ENCODE data around the gene DLX4.
A peak's percentile ranks its signal among the peaks of the same experiment; 100 is the strongest.

Gene DLX4, protein sequence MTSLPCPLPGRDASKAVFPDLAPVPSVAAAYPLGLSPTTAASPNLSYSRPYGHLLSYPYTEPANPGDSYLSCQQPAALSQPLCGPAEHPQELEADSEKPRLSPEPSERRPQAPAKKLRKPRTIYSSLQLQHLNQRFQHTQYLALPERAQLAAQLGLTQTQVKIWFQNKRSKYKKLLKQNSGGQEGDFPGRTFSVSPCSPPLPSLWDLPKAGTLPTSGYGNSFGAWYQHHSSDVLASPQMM

GRCh38 chr17:49969134-49969759, at the start of gene DLX4:
Gene DLX4, plus strand, starts transcription at chr17:49969190. Its CDS starts 279 bp downstream, at chr17:49969469.
- no peak for DNase-seq

DNA sequence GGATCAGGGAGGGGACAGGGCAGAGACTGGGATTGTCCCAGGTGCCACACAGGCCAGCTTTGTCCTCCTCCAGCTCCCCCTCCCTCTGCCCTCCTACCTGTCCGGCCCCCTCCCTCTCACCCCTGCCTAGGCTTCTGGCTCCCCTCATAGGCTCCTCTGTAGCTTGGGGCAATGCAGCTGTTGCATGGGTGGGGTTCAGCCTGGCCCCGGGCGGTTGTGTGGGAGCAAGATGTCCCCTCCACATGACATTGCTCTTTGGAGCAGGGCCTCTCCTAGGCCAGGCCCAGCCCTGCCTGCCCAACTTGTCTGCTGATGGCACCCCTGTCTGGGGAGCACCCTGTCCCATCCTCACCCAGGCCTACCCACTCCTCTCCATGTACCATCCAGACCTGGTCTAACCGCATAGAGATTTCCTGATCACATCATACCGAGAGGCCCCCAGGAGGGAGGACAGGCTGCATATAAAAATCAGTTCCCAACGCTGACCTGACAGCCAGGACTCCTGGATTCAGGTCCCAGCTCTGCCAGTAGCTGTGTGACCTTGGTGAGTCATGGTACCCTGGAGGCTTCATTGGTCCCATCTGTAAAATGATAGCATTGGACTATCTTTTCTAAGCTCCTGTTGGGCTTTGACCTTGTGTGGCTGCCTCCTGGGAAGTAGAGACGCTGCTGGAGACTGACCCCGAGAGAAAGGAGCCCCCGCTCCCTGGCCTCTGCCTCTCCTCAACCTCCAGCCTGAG, 48.8 kb upstream of the DLX4 start:
- no peak for DNase-seq

DNA sequence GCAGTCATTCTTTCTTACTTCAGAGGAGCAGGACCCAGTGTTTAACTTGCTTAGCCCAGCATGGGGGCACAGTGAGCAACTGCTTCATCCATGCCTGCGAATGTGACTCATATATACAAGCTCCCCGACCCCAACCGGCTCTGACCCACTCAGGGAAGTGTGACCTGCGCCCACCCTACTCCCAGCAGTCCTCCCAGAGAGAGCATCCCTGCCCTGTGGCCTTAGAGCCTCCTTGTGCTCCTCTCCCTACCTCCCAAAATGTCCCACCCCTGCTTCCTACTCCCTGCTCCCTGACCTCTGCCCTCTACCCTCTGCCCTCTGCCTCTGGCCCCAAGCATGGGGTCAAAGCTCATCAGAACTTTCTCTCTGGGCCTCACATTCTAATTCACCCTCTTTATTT, 46.9 kb upstream of the DLX4 start:
- DNase-seq, result no peak

GRCh38 chr17:49924116-49924515, 44.9 kb upstream of the DLX4 start:
- no peak for DNase-seq

DNA sequence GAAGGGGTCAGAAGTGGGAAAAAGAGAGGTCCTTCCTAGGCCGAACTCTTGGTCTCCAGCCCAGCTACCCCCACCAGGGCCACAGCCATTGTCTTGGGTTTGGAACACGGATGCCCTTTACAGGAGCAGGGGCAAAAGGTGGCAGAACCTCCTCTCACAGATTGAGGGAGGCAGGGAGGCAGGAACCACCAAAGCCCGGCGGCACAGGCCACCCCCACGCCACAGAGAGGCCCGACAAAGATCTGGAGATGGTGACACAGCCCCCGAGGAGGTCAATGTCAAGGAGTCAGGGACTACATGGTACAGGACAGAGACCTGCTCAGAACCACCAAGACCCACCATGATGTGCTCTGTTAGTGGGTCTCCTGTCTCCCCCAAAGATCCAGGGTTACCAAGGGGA, 44.4 kb upstream of the DLX4 start:
- DNase-seq, result no peak

DNA sequence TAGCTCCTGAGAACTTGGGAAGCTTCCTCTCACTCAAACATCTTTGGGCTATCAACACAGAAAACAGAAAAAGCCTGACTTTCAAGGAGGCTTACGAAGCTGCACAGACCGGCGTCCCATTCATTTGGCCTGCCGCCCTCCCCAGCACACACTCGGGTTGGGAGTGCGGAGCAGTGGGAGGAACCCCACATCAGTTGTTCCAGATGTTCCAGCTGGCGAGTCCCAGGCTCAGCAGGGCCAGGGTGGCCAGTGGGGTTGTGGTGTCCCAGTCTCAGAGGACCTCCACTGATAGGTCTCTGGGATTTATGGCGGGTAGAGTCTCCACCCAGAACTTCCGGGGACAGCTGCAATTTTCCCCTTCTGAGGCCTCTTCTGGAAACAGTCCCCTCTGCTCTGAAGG, 43.1 kb upstream of the DLX4 start:
- DNase-seq, result no peak

DNA sequence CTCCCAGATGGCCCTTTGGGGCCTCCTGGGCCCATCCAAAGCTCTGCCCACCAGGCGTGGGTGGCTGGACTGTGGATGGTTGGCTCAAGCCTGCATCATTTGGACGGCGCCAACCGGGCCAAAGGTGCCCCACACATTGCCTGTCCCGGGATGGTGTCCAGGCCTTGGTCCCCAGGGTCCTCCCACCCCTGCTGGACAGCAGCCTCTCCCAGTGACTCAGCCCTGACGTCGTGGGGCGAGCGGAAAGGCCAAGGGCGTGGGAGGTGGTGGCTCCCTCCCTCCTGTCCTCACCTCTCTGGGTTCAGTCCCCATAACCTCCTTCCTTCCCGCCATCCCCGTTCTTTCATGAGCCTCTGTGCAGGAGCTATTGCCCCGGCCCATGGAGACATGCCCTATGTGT, 42.1 kb upstream of the DLX4 start:
- DNase-seq, result no peak

GRCh38 chr17:49928126-49928800, 40.7 kb upstream of the DLX4 start:
- DNase-seq, result peak; percentile 8

DNA sequence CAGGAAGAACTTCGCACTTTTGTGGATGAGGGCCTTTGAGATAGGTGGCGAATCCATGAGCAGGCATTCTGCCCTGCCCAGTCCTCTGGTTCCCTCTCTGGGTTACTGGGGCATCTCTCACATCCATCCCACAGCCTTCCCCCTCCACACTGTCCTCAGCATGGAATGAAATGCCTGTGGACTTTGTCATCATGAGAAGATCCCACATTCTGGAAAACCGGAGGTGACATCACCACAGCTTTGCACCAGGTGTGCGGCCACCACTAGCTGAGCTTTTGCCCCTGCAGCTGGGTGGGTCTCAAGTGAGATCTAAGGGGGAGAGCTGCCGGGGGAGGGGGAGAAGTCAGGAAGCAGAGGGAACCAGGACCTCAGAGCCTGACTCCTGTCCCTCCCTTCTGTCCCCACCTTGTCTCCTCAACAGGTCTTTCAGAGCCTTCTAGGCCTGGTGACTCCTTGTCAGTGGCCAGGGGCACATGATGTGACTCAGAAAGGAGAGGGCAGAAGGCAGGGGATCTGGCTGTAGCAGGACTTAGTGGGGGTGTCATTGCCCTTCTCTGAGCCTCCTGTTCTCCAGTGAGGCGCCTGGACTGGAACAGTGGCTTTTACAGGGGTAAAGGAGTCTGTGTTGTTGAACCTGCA, 40.0 kb upstream of the DLX4 start:
- DNase-seq, result peak; percentile 65

DNA sequence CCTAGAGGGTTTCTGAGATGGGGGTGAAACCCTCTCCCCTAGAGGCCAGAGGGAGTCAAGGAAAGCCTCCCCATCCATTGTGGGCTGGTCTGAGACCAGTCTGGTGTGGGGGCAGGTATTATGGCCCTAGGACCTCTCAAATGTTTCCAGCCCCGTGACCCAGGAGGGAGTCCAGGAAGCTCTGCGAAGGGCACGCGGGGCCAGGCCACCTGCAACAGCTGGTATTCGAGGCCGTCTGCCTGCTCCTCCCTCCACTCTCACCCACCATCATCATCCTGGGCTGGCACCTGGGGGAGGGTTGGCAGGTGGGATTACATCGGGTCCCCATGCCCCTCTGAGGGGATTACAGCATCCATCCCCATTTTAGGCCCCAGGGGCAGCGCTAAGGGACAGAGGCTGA, 38.1 kb upstream of the DLX4 start:
- DNase-seq, result no peak

- no peak for DNase-seq
Measured at GRCh38 chr17:49931416-49932137, 37.4 kb upstream of the DLX4 start.

- DNase-seq, result no peak
Measured at GRCh38 chr17:49932138-49932723, 36.8 kb upstream of the DLX4 start.

DNA sequence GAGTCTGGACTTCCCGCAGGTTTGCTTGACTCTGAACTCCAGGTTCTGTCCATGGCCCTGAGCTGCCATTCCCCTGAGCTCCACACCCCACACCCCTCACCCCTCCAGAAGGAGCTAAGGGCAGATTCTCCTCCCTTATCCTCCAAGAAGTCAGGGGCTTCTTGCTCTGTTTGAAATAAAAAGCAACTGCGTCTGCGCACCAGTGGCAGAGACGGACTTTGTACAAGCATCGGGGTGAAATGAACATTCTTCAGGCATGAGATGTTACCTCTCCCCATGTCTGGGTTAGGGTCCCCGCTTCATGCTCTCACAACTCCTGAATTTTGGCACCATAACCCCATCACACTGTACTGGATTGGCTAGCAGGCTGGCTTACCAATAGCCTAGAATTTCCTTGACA, 36.1 kb upstream of the DLX4 start:
- no peak for DNase-seq

GRCh38 chr17:49935526-49936210, 33.3 kb upstream of the DLX4 start:
- no peak for DNase-seq

- no peak for DNase-seq
Measured at GRCh38 chr17:49936386-49936785, 32.6 kb upstream of the DLX4 start.

GRCh38 chr17:49939318-49939717, 29.7 kb upstream of the DLX4 start:
- no peak for DNase-seq

GRCh38 chr17:49941427-49941826, 27.6 kb upstream of the DLX4 start:
- no peak for DNase-seq

DNA sequence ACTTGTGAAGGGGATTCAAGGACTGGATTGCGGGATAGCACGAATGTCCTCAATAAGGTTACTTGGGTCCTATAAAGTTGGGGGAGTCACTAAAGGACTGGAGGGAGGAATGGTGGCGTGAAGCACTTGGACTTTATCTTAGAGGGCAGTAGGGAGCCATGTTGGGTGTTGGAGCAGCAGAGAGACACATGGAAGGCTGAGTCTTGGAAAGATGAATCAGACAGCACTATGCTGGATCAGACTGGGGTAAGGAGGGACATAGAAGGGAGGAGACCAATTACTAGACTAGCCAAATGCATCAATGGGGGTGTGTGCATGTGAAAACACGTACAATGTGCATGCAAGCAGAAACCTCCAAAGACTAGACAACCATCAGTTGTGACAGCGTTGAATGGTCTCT, 26.0 kb upstream of the DLX4 start:
- DNase-seq, result no peak

GRCh38 chr17:49944273-49944870, 24.6 kb upstream of the DLX4 start:
- DNase-seq, result no peak

DNA sequence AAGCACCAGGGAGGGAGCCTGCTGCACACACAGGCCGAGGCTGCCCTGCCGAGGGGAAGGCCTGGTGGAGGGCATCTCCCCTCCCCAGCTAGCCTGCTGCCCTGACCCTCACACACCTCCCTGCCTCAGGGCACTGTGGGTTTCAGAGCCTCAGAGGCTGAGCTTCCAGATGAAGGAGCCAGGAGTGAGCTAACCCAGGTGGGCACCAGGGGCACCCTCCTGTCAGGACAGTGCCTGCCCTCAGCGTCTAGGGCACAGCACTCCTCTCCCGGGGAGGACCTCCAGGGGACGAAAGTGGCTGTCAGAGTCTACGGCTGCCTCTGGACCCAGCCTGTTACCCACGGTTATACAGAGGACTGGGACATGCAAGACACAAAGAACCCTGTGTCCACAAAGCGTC, 22.8 kb upstream of the DLX4 start:
- no peak for DNase-seq

DNA sequence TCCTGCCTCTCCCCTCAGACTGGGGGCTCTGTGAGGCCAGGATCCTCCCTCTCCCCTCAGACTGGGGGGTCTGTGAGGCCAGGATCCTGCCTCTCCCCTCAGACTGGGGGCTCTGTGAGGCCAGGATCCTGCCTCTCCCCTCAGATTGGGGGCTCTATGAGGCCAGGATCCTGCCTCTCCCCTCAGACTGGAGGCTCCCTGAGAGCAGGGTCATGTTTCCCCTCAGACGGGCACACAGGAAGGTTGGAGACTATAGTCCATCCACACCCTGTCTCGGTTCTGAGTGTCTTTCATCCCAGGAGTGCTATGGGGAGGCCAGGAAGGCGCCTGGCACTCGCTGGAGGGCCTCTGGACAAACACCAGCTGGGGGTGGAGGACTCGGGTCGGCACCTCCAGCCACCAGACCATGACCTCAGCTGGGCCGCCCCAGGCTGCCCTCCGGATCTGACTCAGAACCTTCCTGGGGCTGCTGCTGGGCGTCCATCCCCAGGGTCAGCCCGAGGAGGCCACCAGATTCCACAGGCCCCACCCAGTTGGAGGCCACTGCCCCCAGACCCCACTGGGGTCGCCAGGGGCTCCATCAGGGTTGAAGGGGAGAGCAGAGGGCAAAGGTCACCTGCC, 21.9 kb upstream of the DLX4 start:
- DNase-seq, result no peak

All from fibroblast of upper back skin (primary cell).